ENCODE results near the gene ATP11A.
"Not testable (repeated sequence)": the region's sequence is repeated elsewhere in the genome, so short reads cannot be mapped to it uniquely, and the experiment has no call there.

Gene ATP11A

GRCh38 chr13:112669881-112670499, 19.8 kb upstream of the ATP11A start:
- no peak overlapping the region for H3K4me3 ChIP-seq (ENCODE audit: low read depth, low read length)
- no peak for DNase-seq (ENCODE audit: low read depth, low spot score)
- TF ChIP-seq CTCF (IDR thresholded peaks at IDR 0.05; ENCODE audit: low read depth, low read length) = no peak
- in situ Hi-C loops (cut with HindIII; ENCODE audit: low sequenced_read_pairs) = no loop called here

- in situ Hi-C loops (cut with HindIII; ENCODE audit: low sequenced_read_pairs) = no loop called here
- no peak for TF ChIP-seq CTCF (IDR thresholded peaks at IDR 0.05; ENCODE audit: low read depth, low read length)
- H3K4me3 ChIP-seq (ENCODE audit: low read depth, low read length) = no peak overlapping the region
- no peak for DNase-seq (ENCODE audit: low read depth, low spot score)
Measured at GRCh38 chr13:112670864-112671263, 19.0 kb upstream of the ATP11A start.

GRCh38 chr13:112671359-112671758, 18.5 kb upstream of the ATP11A start:
- TF ChIP-seq CTCF (IDR thresholded peaks at IDR 0.05; ENCODE audit: low read depth, low read length) = no peak
- DNase-seq (ENCODE audit: low read depth, low spot score) = no peak
- in situ Hi-C loops (cut with HindIII; ENCODE audit: low sequenced_read_pairs) = no loop called here
- no peak overlapping the region for H3K4me3 ChIP-seq (ENCODE audit: low read depth, low read length)

- no peak overlapping the region for H3K4me3 ChIP-seq (ENCODE audit: low read depth, low read length)
- in situ Hi-C loops (cut with HindIII; ENCODE audit: low sequenced_read_pairs) = no loop called here
- no peak for TF ChIP-seq CTCF (IDR thresholded peaks at IDR 0.05; ENCODE audit: low read depth, low read length)
- DNase-seq (ENCODE audit: low read depth, low spot score) = no peak
Measured at GRCh38 chr13:112672651-112673284, 17.1 kb upstream of the ATP11A start.

GRCh38 chr13:112674412-112675365, 15.1 kb upstream of the ATP11A start:
- no peak for TF ChIP-seq CTCF (IDR thresholded peaks at IDR 0.05; ENCODE audit: low read depth, low read length)
- no peak for DNase-seq (ENCODE audit: low read depth, low spot score)
- no peak overlapping the region for H3K4me3 ChIP-seq (ENCODE audit: low read depth, low read length)
- in situ Hi-C loops (cut with HindIII; ENCODE audit: low sequenced_read_pairs) = no loop called here

- H3K4me3 ChIP-seq (ENCODE audit: low read depth, low read length) = no peak overlapping the region
- in situ Hi-C loops (cut with HindIII; ENCODE audit: low sequenced_read_pairs) = no loop called here
- TF ChIP-seq CTCF (IDR thresholded peaks at IDR 0.05; ENCODE audit: low read depth, low read length) = no peak
- DNase-seq (ENCODE audit: low read depth, low spot score) = no peak
Measured at GRCh38 chr13:112675366-112675756, 14.5 kb upstream of the ATP11A start.

GRCh38 chr13:112677421-112677962, 12.3 kb upstream of the ATP11A start:
- in situ Hi-C loops (cut with HindIII; ENCODE audit: low sequenced_read_pairs); DNase-seq (ENCODE audit: low read depth, low spot score); H3K4me3 ChIP-seq (ENCODE audit: low read depth, low read length): not testable (repeated sequence)

Data from astrocyte of the spinal cord (primary cell).